M059J (cell line): ENCODE data around the gene SMOC2. TPM values are rescaled to one million over a fixed set of nuclear protein-coding genes. Genes with fewer than 3 reads are reported as not detected.

Experiments used
- DNase-seq: peaks from one replicate; pipeline ENCODE4 v3.0.0-alpha.2; 2012; ENCODE audit warnings: low read depth
- total RNA-seq: library from RNA; depleted of rRNA; stranded (reverse); fragments of >200 nt; shearing (Covaris generic); gene quantifications from 2 replicates; pipeline ENCODE4 v1.2.3, GENCODE V29; 2014

The SMOC2 gene
- total RNA-seq, 1 experiment from 2014 or later: 0.47 TPM

GRCh38 chr6:168480481-168480880, 39.5 kb downstream of the SMOC2 start:
- no peak for DNase-seq

- no peak for DNase-seq
These were observed 44.8 kb downstream of the SMOC2 start for GRCh38 chr6:168485818-168486217.

- DNase-seq: no peak
These were observed 49.8 kb downstream of the SMOC2 start for GRCh38 chr6:168490757-168491156.

GRCh38 chr6:168493976-168494375, 53.0 kb downstream of the SMOC2 start:
- no peak for DNase-seq

- DNase-seq: no peak
These were observed 53.7 kb downstream of the SMOC2 start for GRCh38 chr6:168494726-168495125.

- DNase-seq: no peak
These were observed 54.1 kb downstream of the SMOC2 start for GRCh38 chr6:168495133-168495532.

- DNase-seq: no peak
These were observed 54.7 kb downstream of the SMOC2 start for GRCh38 chr6:168495636-168496035.

- no peak for DNase-seq
These were observed 55.4 kb downstream of the SMOC2 start for GRCh38 chr6:168496139-168496996.

- no peak for DNase-seq
These were observed 56.0 kb downstream of the SMOC2 start for GRCh38 chr6:168496997-168497331.

GRCh38 chr6:168497381-168497780, 56.4 kb downstream of the SMOC2 start:
- no peak for DNase-seq

GRCh38 chr6:168498161-168498843, 57.3 kb downstream of the SMOC2 start:
- DNase-seq: no peak

- no peak for DNase-seq
These were observed 58.2 kb downstream of the SMOC2 start for GRCh38 chr6:168499045-168499650.

- no peak for DNase-seq
These were observed 59.5 kb downstream of the SMOC2 start for GRCh38 chr6:168500519-168500918.

GRCh38 chr6:168501561-168501960, 60.6 kb downstream of the SMOC2 start:
- DNase-seq: no peak

- DNase-seq: no peak
These were observed 63.4 kb downstream of the SMOC2 start for GRCh38 chr6:168504366-168504765.

- no peak for DNase-seq
These were observed 65.5 kb downstream of the SMOC2 start for GRCh38 chr6:168506460-168506859.

- no peak for DNase-seq
These were observed 66.3 kb downstream of the SMOC2 start for GRCh38 chr6:168507297-168507696.

GRCh38 chr6:168507730-168508129, 66.7 kb downstream of the SMOC2 start:
- DNase-seq: no peak

- no peak for DNase-seq
These were observed 67.9 kb downstream of the SMOC2 start for GRCh38 chr6:168508903-168509302.

- no peak for DNase-seq
These were observed 72.8 kb downstream of the SMOC2 start for GRCh38 chr6:168513766-168514165.

GRCh38 chr6:168514216-168514615, 73.2 kb downstream of the SMOC2 start:
- DNase-seq: peak; percentile 38

- no peak for DNase-seq
These were observed 74.4 kb downstream of the SMOC2 start for GRCh38 chr6:168515376-168515775.
